Putamen (tissue), 1 donor: Measurements from ENCODE around the gene SLC22A12.
"Not testable (repeated sequence)": the region's sequence is repeated elsewhere in the genome, so short reads cannot be mapped to it uniquely, and the experiment has no call there.

Source experiments
- DNase-seq: peaks from one replicate; pipeline ENCODE4 v3.0.0-alpha.2; 2016; ENCODE audit warnings: low spot score

SLC22A12 gene

DNA sequence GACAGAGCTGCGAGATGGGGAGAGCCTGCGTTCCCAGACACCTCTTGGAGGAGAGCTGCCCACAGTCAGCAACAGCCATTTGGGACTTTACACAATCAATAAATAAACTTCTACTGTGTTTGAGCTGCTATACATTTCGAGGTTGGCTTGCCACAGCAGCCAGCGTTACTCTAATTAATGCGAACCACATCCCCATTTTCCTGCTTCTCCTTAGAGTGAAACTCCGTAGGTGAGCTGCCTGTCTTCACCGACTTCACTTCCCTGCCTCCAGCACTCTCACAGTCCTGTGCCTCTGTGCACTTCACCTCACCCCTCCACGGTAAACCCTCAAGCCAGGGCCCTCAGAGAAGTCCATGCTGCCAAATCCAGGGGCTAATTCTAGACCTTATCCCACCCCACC is 5.9 kb upstream of the SLC22A12 start:
- no peak for DNase-seq

DNA sequence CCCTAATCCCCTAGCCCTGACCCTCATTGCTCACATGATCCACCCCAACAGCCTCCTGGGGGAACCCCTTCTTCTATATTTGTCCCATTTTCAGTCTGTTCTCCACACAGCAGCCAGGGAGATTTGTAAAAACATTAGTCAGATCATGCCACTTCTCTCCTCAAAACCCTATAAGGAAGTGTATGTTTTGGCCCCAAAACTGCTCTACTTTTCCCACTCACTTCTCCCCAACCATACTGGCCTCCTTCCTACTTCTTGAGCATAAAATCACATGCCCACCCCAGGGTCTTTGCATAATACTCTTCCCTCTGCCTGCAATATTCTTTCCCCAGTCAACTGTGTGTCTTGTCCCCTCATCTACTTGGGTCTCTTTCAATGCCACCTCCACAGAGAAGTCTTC is 4.7 kb upstream of the SLC22A12 start:
- DNase-seq, result no peak

DNA sequence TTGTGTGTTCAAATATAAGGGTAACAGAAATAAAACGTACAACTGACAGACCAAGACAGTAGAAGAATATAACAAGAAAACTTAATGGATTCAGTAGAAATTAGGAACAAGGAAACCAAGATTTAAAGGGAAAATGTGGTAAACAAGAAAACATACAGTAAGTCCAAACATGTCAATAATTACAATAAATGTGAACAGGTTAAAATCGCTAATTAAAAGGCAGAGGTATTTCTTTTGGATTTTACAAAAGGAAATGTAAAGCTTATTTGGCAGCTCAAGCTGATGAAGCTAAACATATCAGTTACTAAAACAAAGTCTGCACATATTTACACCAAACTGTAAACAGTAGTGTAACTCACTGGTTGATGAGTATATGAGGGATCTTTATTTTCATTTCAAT is 2.3 kb upstream of the SLC22A12 start:
- no peak for DNase-seq

DNA sequence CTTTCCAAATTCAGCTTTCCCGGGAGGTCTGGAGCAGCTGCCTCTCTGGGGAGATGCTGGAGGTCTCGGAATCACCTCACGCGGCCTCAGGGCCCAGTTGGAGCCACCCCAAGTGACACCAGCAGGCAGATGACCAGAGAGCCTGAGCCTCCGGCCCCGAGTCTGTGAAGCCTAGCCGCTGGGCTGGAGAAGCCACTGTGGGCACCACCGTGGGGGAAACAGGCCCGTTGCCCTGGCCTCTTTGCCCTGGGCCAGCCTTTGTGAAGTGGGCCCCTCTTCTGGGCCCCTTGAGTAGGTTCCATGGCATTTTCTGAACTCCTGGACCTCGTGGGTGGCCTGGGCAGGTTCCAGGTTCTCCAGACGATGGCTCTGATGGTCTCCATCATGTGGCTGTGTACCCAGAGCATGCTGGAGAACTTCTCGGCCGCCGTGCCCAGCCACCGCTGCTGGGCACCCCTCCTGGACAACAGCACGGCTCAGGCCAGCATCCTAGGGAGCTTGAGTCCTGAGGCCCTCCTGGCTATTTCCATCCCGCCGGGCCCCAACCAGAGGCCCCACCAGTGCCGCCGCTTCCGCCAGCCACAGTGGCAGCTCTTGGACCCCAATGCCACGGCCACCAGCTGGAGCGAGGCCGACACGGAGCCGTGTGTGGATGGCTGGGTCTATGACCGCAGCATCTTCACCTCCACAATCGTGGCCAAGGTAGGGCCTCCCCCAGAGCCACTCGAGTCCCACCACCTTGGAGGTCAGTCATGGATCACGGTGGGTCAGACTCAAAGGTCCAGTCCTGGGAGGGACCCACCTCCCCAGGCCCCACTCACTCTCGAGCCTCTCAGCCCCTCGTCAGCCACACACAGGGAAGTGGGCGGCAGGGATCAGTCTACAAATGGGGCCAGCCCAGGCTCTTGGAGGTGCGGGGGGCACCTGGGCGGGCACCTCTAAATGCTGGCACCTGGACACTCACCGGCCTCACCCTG is 525 bp downstream of the SLC22A12 start:
- DNase-seq, result no peak

DNA sequence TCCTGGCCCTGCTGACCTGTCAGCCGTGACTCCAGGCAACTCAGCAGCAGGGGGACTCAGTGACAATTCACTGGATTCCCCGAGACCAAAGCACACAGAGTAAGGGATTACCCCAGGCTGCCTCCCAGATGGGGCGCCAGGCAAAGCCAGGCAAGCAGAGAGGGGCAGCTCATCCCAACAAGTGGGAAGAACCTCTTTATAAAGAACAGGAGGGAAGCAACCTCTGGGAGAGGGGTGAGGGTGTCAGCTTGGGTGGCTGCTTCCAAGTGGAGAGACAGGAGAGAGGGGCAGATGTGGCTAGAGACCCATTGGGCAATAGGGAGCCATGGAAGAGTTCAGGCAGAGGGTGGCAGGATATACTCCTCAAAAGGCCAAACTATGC is 1.2 kb downstream of the SLC22A12 start:
- DNase-seq, result no peak

DNA sequence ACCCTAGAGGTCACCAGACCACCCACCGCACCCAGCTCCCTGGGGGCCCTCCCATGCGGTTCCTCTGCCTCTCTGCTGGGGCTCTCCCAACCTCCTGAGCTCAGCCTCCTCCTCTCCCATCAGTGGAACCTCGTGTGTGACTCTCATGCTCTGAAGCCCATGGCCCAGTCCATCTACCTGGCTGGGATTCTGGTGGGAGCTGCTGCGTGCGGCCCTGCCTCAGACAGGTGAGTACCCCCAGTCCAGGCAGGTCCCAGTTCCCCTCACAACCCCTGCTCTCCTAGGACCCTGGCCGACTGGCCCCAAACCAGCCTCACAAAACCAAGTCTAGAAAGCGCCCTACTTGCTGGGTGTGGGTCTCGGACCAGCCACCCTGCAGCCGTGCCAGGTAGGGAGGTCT is 1.6 kb downstream of the SLC22A12 start:
- DNase-seq, result no peak

DNA sequence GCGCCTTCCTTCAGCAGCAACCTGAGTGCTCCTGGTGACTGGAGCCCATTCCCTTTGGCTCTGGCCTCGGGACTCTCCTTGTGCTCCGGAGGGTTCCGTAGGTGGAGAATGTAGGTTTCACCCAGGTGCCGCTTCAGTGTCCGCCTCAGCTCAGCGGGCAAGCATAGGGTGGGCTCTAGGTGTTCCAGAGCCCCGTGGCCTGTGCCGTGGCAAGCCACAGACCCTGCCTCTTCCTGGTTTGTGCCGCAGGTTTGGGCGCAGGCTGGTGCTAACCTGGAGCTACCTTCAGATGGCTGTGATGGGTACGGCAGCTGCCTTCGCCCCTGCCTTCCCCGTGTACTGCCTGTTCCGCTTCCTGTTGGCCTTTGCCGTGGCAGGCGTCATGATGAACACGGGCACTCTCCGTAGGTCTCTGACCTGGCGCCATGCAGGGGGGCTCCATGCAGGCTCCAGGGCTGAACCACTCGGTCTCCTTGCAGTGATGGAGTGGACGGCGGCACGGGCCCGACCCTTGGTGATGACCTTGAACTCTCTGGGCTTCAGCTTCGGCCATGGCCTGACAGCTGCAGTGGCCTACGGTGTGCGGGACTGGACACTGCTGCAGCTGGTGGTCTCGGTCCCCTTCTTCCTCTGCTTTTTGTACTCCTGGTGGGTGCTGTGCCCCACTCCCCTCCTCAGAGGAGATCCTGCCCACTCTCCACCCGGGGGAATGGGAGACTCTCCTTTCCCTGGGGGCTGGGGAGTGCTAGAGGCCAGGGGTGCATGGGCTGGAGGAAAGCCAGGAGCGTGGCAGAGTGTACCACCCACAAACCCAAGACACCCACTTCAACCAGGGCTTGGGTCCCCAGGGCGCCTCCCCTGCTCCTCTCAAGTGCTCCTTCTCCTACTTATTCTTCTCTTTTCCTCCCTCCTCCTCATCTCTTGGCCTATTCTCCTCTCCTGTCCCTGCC is 2.4 kb downstream of the SLC22A12 start:
- no peak for DNase-seq

DNA sequence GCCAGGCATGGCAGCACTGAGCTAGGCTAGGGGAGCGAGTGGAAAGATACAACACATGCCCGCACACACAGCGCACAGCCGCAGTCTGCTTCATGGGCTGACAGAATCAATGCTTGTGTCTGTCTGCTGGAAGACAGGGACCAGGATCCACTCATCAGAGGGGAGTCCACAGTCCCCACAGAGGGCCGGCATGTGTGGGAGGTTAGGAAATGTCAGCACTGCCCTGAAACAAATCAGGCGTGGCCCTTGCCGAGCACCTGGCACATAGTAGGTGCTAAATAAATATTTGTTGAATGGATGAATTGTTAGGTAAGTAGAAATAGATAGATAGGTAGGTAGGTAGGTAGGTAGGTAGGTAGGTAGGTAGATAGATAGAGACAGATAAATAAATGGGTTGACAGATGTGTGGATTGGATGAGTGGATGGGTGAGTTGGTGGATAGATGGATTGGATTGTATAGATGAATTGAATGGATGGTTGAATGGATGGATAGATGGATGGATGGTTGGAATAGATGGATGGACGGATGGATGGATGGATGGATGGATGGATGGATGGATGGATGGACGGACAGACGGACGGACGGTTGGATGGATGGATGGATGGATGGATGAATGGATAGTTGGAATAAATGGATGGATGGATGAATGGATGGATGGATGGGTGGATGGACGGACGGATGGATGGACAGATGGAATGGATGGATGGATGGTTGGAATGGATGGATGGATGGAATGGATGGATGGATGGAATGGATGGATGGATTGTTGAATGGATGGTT is 3.3 kb downstream of the SLC22A12 start:
- no peak for DNase-seq

DNA sequence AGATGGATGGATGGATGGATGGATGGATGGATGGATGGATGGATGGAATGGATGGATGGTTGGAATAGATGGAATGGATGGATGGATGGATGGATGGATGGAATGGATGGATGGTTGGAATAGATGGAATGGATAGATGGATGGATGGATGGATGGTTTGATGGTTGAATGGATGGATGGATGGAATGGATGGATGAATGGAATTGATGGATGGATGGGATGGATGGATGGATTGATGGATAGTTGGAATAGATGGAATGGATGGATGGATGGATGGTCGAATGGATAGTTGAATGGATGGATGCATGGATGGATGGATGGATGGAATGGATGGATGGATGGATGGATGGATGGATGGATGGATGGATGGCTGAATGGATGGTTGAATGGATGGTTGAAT is 4.9 kb downstream of the SLC22A12 start:
- DNase-seq, result not testable (repeated sequence)

DNA sequence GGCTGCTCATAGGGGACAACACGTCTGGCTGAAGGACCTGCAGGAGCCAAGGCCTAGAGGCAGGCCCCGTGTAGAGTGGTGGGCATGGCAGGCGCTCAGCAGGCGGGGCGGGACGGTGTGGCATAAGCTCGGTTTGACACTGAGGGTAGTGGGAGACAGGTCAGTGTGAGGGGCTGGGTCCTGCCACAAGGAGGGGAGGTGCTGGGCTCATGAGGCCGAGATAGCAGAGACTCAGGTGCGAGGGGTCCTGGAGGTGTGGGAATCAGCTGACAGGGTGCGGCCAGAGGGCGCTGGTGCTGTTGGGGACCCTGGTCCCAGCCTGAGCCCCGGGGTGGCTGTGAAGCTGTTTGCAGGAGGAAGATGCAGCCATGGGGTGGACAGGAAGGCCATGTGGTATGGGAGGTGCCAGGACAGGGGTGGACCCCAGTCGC is 6.7 kb downstream of the SLC22A12 start:
- no peak for DNase-seq

DNA sequence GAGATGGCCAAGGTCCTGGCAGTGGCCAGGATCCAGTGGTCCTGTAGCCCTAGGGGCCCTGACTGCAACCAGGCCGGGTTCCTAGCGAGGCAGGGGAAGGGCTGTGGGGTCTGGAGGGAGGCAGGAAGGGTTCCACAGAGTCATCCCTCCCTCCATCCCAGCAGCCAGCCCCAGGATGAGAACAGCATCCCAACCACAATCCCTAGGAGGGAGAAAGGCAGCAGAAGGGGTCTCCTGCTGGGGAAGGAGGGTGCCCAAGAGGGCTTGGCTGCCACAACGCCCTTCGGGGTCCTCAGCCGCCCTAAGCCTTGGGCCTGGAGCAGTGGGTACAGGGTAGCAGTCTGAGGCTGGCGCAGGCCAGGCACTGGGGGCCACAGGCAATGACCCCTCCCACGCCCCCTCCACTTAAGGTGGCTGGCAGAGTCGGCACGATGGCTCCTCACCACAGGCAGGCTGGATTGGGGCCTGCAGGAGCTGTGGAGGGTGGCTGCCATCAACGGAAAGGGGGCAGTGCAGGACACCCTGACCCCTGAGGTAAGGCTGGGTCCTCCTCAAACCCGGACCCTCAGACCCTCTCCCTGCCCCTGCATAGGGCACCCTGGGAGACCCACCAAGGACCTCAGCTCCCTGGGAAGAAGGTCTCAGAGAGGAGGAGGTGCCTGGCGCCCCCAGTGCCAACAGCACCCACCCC is 7.2 kb downstream of the SLC22A12 start:
- no peak for DNase-seq

DNA sequence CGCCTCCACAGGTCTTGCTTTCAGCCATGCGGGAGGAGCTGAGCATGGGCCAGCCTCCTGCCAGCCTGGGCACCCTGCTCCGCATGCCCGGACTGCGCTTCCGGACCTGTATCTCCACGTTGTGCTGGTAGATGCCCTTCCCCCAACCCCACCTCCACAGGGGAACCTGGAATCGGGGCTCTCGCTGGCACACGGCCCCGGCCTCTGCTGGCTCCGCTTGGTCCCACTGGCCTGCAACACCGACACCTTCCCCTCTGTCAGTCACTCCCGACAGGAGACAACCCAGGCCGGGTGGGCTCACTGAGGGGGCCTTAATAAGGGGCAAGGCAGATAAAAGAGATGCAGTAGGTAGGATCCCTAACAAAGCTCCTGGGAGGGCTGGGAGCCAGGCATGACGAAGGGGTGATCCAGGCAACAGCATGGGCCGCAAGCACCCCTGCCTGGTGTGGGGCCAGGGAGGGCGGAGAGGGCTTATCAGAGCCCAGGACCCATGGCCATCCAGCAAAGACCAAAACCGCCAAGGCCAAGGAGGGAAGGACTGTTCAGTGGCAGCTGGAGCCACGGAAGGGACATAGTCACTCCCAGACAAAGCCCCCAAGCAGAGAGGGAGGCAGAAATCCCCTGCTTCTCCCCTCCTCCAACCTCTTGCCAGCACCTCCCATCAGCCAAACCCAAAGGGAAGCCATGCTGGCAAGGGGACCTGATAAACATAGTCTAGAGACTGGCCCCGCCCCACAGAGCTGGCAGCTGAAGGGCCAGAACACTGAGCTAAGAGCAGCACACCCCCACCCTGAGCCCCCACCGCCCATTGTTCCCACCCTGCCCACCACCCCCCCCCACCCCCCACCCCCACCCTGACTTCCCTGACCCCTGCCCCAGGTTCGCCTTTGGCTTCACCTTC is 8.0 kb downstream of the SLC22A12 start:
- DNase-seq, result no peak

DNA sequence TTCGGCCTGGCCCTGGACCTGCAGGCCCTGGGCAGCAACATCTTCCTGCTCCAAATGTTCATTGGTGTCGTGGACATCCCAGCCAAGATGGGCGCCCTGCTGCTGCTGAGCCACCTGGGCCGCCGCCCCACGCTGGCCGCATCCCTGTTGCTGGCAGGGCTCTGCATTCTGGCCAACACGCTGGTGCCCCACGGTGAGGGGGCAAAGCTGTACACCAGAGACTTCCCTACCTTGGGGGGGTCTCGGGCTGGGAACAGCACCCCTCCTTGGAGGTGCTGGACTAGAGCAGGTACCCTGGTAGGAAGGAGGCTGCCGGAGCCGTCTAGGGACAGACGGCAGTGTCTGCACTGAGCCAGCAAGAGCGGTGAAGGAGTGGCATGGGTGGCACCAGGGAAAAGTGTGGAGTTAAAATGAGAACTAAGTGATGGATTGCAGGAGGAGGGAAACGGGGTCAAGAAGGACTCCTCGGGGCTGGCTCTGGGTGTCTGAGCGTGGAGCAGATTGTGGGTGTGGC is 8.7 kb downstream of the SLC22A12 start:
- no peak for DNase-seq

DNA sequence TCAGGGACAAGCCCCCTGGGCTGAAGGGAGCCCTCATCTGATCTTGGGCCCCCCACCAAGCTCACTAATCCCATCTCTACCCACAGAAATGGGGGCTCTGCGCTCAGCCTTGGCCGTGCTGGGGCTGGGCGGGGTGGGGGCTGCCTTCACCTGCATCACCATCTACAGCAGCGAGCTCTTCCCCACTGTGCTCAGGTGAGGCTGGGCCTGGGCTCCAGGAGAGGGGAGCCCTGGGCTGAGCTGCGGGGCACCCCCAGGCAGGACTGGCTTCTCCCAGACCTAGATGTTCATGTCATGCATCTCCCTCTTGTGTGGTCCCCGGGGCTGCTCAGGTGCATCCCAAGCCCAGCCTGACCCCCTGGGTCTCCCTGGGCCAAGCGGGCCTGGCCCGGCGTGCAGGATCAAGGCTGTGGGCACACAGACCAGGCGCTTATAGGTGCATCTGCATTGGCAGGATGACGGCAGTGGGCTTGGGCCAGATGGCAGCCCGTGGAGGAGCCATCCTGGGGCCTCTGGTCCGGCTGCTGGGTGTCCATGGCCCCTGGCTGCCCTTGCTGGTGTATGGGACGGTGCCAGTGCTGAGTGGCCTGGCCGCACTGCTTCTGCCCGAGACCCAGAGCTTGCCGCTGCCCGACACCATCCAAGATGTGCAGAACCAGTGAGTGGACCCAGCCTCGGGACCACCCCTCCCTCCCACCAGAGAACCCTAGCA is 9.4 kb downstream of the SLC22A12 start:
- no peak for DNase-seq

DNA sequence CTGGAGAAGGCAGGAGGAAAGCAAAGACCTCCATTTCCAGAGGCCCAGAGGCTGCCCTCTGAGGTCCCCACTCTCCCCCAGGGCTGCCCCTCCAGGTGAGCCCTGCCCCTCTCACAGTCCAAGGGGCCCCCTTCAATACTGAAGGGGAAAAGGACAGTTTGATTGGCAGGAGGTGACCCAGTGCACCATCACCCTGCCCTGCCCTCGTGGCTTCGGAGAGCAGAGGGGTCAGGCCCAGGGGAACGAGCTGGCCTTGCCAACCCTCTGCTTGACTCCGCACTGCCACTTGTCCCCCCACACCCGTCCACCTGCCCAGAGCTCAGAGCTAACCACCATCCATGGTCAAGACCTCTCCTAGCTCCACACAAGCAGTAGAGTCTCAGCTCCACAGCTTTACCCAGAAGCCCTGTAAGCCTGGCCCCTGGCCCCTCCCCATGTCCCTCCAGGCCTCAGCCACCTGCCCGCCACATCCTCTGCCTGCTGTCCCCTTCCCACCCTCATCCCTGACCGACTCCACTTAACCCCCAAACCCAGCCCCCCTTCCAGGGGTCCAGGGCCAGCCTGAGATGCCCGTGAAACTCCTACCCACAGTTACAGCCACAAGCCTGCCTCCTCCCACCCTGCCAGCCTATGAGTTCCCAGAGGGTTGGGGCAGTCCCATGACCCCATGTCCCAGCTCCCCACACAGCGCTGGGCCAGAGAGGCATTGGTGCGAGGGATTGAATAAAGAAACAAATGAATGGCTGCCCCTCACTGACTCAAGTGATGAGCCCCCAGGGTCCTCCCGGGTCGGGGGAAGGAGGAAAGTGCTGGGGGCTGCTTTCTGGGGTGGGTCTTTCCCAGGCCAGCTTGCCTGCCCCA is 10.8 kb downstream of the SLC22A12 start:
- no peak for DNase-seq

DNA sequence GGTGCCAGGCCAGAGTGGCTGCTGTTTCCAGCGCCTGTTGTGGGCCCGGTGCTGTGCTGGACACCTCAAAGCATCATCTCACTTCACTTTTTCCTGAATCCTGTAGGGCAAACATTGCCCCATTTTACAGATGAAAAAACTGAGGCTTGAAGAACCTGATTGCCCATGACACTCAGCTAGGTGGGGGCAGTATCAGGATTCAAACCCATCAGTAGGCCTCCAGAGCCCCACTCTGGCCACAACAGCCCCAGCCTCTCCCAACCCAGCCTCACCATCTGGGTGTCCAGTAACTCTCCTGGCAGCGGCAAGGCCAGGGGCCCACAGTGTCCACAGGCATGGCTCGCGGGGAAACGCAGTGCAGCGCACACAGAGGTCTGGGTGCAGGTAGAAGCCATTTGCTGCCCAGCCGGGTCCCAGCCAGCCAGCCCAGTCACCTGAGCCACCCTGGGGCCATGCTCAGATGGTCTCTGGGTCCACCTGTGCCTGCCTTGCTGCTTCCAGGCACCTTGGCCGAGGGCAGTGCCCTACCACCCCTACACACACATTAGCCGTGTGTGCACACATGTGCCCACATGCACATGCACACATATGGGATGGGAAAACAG is 11.5 kb downstream of the SLC22A12 start:
- DNase-seq, result no peak

DNA sequence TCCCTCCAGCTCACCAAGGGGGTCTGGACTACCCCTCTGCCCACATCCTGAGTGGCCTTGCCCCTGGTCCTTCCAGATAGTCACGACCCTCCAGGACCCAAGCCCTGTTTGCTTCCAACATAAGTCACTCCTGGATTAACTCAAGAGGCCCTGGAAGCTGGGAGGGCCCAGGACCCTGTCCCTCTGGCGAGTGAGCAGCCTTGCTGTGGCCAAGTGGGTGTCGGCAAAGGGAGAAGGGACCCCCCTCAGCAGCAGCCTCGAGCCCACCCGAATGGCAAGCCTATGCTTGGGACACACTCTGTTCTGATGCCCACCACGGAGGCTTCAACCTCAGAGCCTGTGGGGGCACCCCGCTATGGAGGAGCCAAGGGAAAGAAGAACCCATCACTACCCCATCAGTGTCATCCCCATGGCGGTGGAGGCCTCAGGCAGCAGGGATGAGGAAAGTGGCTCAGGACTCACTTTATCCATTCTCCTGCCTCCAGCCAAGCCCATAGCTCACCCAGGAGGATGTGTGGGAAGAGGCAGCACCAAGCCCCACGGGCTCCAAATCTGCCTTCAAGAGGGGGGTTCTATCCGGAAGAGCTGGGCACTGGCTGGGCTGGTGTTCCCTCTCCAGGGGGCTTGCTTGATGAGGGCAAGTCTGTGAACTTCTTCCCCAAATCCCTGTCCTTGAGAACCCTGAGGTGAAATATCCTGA is 12.5 kb downstream of the SLC22A12 start:
- no peak for DNase-seq
